Stomach (tissue), 4 donors: ENCODE results near the gene TSPAN14.

Source experiments
- POLR2A ChIP-seq, 4 donors: fragments of 450-650 bp; IDR thresholded peaks; one replicate each; pipeline ENCODE4 v1.6.1; 2016; ENCODE audit warnings: antibody characterized with exemption in 4 of 4, control low read depth in 2 of 4, mild to moderate bottlenecking in 1 of 4, moderate library complexity in 1 of 4
- POLR2AphosphoS5 ChIP-seq, 3 donors: sonication (generic); formaldehyde crosslinking; IDR thresholded peaks; one replicate each; pipeline ENCODE4 v1.6.1; 2016; ENCODE audit warnings: antibody characterized with exemption in 3 of 3
- TF ChIP-seq, protein P1 (sequence below), 7 experiments: fragments of 450-650 bp in 4 of 7; fragments of 200-600 bp in 3 of 7; sonication (generic) in 3 of 7; IDR thresholded peaks; one replicate each; pipeline ENCODE4 v1.5.1; 2016 to 2019; ENCODE audit warnings: antibody characterized with exemption in 7 of 7, control low read depth in 2 of 7, mild to moderate bottlenecking in 1 of 7

DNA sequence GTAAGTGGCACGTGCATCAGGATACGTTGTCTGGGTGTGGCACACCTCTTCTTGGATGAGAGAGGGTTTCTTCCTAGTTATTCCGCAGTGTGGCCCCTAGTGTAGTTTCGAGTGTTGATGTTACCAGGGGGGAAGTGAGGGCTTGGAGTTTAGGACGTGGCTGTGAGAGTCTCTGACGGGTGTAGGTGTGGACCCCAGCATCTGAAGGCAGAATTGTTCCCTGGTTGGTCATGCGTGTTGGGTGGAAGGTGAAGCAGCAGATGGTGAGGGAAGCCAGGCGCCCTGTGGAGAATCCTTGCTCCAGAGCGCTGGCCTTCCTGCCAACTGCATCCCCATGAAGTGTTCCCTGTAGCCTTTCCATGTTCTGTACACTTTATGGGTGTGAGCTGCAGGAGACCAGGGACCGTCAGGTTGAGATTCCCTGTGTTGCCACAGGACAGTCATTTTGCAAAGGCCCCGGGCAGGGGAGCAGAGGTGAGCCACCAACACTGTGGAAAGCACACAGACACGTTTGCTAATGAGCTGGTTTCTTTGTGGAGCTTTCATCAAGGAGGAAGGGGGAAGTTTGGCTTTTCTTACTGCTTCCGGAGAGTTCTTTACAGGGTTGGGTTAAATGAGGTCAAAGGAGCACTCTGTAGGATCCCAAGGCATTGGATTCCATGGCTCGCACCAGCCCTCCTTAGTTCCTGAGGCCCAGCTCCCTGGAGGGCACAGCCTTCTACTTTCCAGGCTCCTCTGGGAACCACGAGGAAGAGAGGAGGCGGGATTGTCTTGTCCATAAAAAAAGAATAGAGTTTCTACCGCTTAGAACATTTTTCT is 32.0 kb downstream of the TSPAN14 start:
- TF ChIP-seq, protein P1, sequence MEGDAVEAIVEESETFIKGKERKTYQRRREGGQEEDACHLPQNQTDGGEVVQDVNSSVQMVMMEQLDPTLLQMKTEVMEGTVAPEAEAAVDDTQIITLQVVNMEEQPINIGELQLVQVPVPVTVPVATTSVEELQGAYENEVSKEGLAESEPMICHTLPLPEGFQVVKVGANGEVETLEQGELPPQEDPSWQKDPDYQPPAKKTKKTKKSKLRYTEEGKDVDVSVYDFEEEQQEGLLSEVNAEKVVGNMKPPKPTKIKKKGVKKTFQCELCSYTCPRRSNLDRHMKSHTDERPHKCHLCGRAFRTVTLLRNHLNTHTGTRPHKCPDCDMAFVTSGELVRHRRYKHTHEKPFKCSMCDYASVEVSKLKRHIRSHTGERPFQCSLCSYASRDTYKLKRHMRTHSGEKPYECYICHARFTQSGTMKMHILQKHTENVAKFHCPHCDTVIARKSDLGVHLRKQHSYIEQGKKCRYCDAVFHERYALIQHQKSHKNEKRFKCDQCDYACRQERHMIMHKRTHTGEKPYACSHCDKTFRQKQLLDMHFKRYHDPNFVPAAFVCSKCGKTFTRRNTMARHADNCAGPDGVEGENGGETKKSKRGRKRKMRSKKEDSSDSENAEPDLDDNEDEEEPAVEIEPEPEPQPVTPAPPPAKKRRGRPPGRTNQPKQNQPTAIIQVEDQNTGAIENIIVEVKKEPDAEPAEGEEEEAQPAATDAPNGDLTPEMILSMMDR (IDR thresholded peaks at IDR 0.05): no peak
- no peak for TF ChIP-seq POLR2A (IDR thresholded peaks at IDR 0.05)
- no peak for TF ChIP-seq POLR2AphosphoS5 (IDR thresholded peaks at IDR 0.05)
